ENCODE results near the gene DMRTB1. TPM values are rescaled to one million over a fixed set of nuclear protein-coding genes. Genes with fewer than 3 reads are reported as not detected.

The DMRTB1 gene
- total and polyA plus RNA-seq, 7 donors = not detected

DNA sequence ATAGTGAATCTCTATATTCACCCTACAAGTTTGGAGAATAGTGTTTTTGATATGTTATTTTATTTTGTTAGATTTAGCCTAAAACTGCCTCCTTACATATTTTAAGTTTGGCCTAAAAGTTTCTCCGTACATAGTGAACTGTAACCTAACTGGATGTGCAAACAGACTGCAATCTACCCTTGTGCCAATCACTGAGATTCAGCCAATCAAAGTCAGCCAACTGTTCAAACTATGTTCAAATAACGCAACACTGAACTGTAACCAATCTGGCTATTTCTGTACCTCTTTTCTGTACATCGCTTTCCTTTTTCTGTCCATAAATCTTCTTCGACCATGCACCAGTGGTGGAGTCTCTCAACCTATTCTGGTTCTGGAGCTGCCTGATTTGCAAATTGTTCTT, 11.8 kb upstream of the DMRTB1 start:
- ATAC-seq (no peak), DNase-seq (no peak)
- Histone ChIP-seq H3K27me3 (ENCODE audit: insufficient read depth in 3 of 3, low read length in 2 of 3) (peaks cover 0 to 3% (median 0%) of the 10 kb centered on the region in 3 donors), H3K4me1 (no peaks in the 10 kb centered on the region), H3K36me3 (ENCODE audit: insufficient read depth in 1 of 2, low read depth in 1 of 2) (no peaks in the 10 kb centered on the region), H3K27ac (no peak overlapping the region), H3K4me3 (no peak overlapping the region), H3K9me3 (no peaks in the 10 kb centered on the region)
- intact Hi-C loops (cut with DNase I) = no loop called here
- TF ChIP-seq, protein P1, sequence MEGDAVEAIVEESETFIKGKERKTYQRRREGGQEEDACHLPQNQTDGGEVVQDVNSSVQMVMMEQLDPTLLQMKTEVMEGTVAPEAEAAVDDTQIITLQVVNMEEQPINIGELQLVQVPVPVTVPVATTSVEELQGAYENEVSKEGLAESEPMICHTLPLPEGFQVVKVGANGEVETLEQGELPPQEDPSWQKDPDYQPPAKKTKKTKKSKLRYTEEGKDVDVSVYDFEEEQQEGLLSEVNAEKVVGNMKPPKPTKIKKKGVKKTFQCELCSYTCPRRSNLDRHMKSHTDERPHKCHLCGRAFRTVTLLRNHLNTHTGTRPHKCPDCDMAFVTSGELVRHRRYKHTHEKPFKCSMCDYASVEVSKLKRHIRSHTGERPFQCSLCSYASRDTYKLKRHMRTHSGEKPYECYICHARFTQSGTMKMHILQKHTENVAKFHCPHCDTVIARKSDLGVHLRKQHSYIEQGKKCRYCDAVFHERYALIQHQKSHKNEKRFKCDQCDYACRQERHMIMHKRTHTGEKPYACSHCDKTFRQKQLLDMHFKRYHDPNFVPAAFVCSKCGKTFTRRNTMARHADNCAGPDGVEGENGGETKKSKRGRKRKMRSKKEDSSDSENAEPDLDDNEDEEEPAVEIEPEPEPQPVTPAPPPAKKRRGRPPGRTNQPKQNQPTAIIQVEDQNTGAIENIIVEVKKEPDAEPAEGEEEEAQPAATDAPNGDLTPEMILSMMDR (IDR thresholded peaks at IDR 0.05) = no peak
- 84 to 86% (median 86%) methylated on average over 4 of the region's 4 CpGs for WGBS, 3 donors

DNA sequence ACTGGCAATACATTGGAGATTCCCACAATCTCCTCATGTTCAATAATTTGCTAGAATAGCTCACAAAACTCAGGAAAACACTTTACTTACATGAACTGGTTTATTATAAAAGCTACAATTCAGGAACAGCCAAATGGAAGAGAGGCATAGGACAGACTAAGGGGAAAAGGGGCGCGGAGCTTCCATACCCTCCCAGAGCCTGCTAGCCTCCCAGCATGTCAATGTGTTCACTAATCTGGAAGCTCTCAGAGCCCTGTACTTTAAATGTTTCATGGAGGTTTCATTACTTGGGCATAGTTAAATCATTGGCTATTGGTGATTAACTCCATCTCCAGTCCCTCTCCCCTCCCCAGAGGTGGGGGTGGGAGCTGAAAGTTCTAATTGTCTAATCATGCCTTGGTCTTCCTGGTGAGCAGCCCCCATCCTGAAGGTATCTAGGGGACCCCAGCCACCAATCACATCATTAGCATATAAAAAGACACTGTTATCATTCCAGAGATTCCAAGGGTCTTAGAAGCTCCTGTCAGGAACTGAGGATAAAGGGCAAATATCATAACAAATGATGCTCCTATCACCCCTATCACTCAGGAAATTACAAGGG, 10.9 kb upstream of the DMRTB1 start:
- no peaks in the 10 kb centered on the region for H3K36me3 ChIP-seq (ENCODE audit: insufficient read depth in 1 of 2, low read depth in 1 of 2)
- no peak overlapping the region for H3K27ac ChIP-seq
- peaks cover 0 to 3% (median 0%) of the 10 kb centered on the region in 3 donors for H3K27me3 ChIP-seq (ENCODE audit: insufficient read depth in 3 of 3, low read length in 2 of 3)
- DNase-seq (no peak), ATAC-seq (no peak)
- no peaks in the 10 kb centered on the region for H3K4me1 ChIP-seq
- intact Hi-C loops (cut with DNase I) = no loop called here
- H3K4me3 ChIP-seq = no peak overlapping the region
- WGBS, 3 donors = 71 to 88% (median 84%) methylated on average over 2 of the region's 2 CpGs
- H3K9me3 ChIP-seq = no peaks in the 10 kb centered on the region
- TF ChIP-seq, protein P1 (IDR thresholded peaks at IDR 0.05) = no peak

DNA sequence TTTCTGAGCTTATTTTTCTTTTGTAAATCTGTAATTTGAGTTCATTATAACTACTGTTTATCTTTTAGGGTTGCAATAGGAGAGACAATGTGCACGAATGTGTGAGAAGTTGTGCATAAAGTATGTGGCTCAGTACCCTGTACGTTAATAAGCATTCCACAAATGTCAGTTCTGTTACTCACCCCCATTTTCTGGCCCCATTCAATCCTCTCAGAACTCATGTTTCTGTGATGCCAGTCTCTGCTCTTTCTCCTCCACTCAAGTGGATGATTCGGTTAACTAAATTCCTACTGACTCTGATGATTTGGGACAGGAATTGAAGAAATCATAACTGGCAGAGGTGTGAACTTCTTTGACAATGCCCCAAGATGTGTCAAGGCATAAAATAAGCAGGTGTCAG, 10.2 kb upstream of the DMRTB1 start:
- Histone ChIP-seq H3K27me3 (ENCODE audit: insufficient read depth in 3 of 3, low read length in 2 of 3) (peaks cover 0 to 3% (median 0%) of the 10 kb centered on the region in 3 donors), H3K9me3 (no peaks in the 10 kb centered on the region), H3K36me3 (ENCODE audit: insufficient read depth in 1 of 2, low read depth in 1 of 2) (no peaks in the 10 kb centered on the region), H3K27ac (no peak overlapping the region), H3K4me3 (no peak overlapping the region), H3K4me1 (no peaks in the 10 kb centered on the region)
- TF ChIP-seq, protein P1 (IDR thresholded peaks at IDR 0.05) = no peak
- no peak for ATAC-seq
- WGBS, 3 donors = 49 to 62% (median 58%) methylated on average over 3 of the region's 3 CpGs
- no peak for DNase-seq
- intact Hi-C loops (cut with DNase I) = no loop called here

DNA sequence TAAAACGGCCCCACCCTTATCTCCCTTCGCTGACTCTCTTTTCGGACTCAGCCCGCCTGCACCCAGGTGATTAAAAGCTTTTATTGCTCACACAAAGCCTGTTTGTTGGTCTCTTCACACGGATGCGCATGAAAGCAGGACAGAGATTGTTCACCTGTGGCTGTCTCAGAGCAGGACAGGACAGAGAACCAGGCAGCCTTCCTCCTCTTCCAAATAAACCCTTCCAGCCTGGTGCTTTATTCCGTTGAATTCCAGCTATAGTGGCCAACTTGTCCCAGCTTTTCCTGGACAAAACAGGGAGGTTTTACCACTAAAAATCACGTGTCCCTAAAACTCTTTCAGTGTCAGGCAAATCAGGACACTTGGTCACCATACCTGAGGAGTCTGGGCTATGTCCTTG, 9.5 kb upstream of the DMRTB1 start:
- H3K27ac ChIP-seq = no peak overlapping the region
- intact Hi-C loops (cut with DNase I) = no loop called here
- 43 to 53% (median 48%) methylated on average over 7 to 8 of the region's 8 CpGs for WGBS, 3 donors
- H3K9me3 ChIP-seq = no peaks in the 10 kb centered on the region
- no peak for DNase-seq
- no peaks in the 10 kb centered on the region for H3K36me3 ChIP-seq (ENCODE audit: insufficient read depth in 1 of 2, low read depth in 1 of 2)
- no peaks in the 10 kb centered on the region for H3K4me1 ChIP-seq
- no peak for ATAC-seq
- H3K4me3 ChIP-seq = no peak overlapping the region
- H3K27me3 ChIP-seq (ENCODE audit: insufficient read depth in 3 of 3, low read length in 2 of 3) = peaks cover 0 to 3% (median 0%) of the 10 kb centered on the region in 3 donors
- TF ChIP-seq, protein P1 (IDR thresholded peaks at IDR 0.05) = no peak

DNA sequence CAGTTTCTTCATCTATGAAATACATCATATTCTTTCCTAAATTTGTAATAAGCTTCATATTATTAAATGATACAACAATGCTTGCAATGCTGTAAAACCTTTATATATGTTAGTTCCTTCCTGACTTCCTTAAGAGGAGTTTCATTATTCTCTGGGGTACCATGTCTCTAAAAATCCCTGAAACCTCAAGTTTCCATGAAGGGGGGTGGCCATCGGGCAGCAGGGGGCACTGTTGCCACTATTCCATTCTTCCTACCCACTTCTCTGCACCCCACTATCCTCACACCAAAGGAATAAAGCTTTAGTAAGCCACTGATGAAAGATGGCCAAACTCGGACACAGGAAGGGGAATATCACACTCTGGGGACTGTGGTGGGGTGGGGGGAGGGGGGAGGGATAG, 9.0 kb upstream of the DMRTB1 start:
- H3K9me3 ChIP-seq = no peaks in the 10 kb centered on the region
- no peak for ATAC-seq
- no peak for DNase-seq
- H3K27me3 ChIP-seq (ENCODE audit: insufficient read depth in 3 of 3, low read length in 2 of 3) = peaks cover 0 to 3% (median 0%) of the 10 kb centered on the region in 3 donors
- intact Hi-C loops (cut with DNase I) = no loop called here
- H3K36me3 ChIP-seq (ENCODE audit: insufficient read depth in 1 of 2, low read depth in 1 of 2) = no peaks in the 10 kb centered on the region
- no peaks in the 10 kb centered on the region for H3K4me1 ChIP-seq
- TF ChIP-seq, protein P1 (IDR thresholded peaks at IDR 0.05) = no peak
- no peak overlapping the region for H3K4me3 ChIP-seq
- no peak overlapping the region for H3K27ac ChIP-seq
- 5 to 19% (median 15%) methylated on average over 2 of the region's 2 CpGs for WGBS, 3 donors
